ENCODE measurements around the gene CLK3. TPM values are rescaled to one million over a fixed set of nuclear protein-coding genes. Genes with fewer than 3 reads are reported as not detected.

Gene CLK3
- polyA plus RNA-seq, 5 donors, result 77.2 to 90.8 (median 83.3) TPM

- no peak for DNase-seq
Measured at GRCh38 chr15:74669627-74670026, 54.0 kb downstream of the CLK3 start.

- no peak for DNase-seq
Measured at GRCh38 chr15:74674161-74674560, 58.5 kb downstream of the CLK3 start.

- no peak for DNase-seq
Measured at GRCh38 chr15:74676801-74677200, 61.2 kb downstream of the CLK3 start.

Other genes starting within 250 kb of the CLK3 start
- under 1 TPM; 0.46 to 0.59 (median 0.54) TPM for gene CYP11A1, start 248.2 kb upstream of the CLK3 start, polyA plus RNA-seq (ENCODE audit: insufficient read depth in 1 of 5, insufficient read length in 5 of 5, low replicate concordance in 1 of 5)
- 1 to 10 TPM; 4.2 to 7.1 (median 6.1) TPM for gene SEMA7A, start 181.9 kb upstream of the CLK3 start, polyA plus RNA-seq (ENCODE audit: insufficient read depth in 1 of 5, insufficient read length in 5 of 5, low replicate concordance in 1 of 5)
- gene UBL7, start 154.7 kb upstream of the CLK3 start, polyA plus RNA-seq (ENCODE audit: insufficient read depth in 1 of 5, insufficient read length in 5 of 5, low replicate concordance in 1 of 5), result 10 to 100 TPM; 49.0 to 62.6 (median 59.3) TPM
- gene ARID3B, start 74.6 kb upstream of the CLK3 start, polyA plus RNA-seq (ENCODE audit: insufficient read depth in 1 of 5, insufficient read length in 5 of 5, low replicate concordance in 1 of 5), result 10 to 100 TPM in 4 of 5 donors, 1 to 10 TPM in 1; 8.6 to 11.3 (median 10.9) TPM
- 10 to 100 TPM; 38.3 to 43.7 (median 39.9) TPM for gene EDC3, start 80.2 kb downstream of the CLK3 start, polyA plus RNA-seq (ENCODE audit: insufficient read depth in 1 of 5, insufficient read length in 5 of 5, low replicate concordance in 1 of 5)
- 1 to 10 TPM in 2 of 5 donors, under 1 TPM in 3; 0.21 to 1.5 (median 0.30) TPM for gene CYP1A1, start 109.7 kb downstream of the CLK3 start, polyA plus RNA-seq (ENCODE audit: insufficient read depth in 1 of 5, insufficient read length in 5 of 5, low replicate concordance in 1 of 5)
- gene CYP1A2, start 133.0 kb downstream of the CLK3 start, polyA plus RNA-seq (ENCODE audit: insufficient read depth in 1 of 5, insufficient read length in 5 of 5, low replicate concordance in 1 of 5), result under 1 TPM; 0.32 to 0.46 (median 0.43) TPM
- 10 to 100 TPM; 35.6 to 56.6 (median 38.0) TPM for gene CSK, start 166.2 kb downstream of the CLK3 start, polyA plus RNA-seq (ENCODE audit: insufficient read depth in 1 of 5, insufficient read length in 5 of 5, low replicate concordance in 1 of 5)
- under 1 TPM in 1 of 5 donors, not detected in 4; 0.18 TPM for gene LMAN1L, start 197.0 kb downstream of the CLK3 start, polyA plus RNA-seq (ENCODE audit: insufficient read depth in 1 of 5, insufficient read length in 5 of 5, low replicate concordance in 1 of 5)
- under 1 TPM in 2 of 5 donors, not detected in 3; 0.05 to 0.10 TPM for gene CPLX3, start 210.8 kb downstream of the CLK3 start, polyA plus RNA-seq (ENCODE audit: insufficient read depth in 1 of 5, insufficient read length in 5 of 5, low replicate concordance in 1 of 5)
- 10 to 100 TPM; 23.7 to 43.4 (median 34.2) TPM for gene ULK3, start 227.3 kb downstream of the CLK3 start, polyA plus RNA-seq (ENCODE audit: insufficient read depth in 1 of 5, insufficient read length in 5 of 5, low replicate concordance in 1 of 5)